Endothelial cell (in vitro differentiated cells): ENCODE measurements around the gene DNAJC4. TPM values are rescaled to one million over a fixed set of nuclear protein-coding genes. Genes with fewer than 3 reads are reported as not detected.
A peak's percentile ranks its signal among the peaks of the same experiment; 100 is the strongest.

Experiments
- DNase-seq: peaks from one replicate; pipeline ENCODE4 v3.0.0; 2021; ENCODE audit warnings: low spot score
- H3K27ac Mint-ChIP-seq: one replicate; pipeline ENCODE4 v1.8.0; 2021; ENCODE audit warnings: mixed read lengths, inconsistent platforms; ENCODE audit not compliant: unreplicated experiment
- H3K27me3 Mint-ChIP-seq: one replicate; pipeline ENCODE4 v1.8.0; 2021; ENCODE audit warnings: mild to moderate bottlenecking, moderate library complexity, mixed read lengths, inconsistent platforms; ENCODE audit not compliant: unreplicated experiment
- H3K36me3 Mint-ChIP-seq: one replicate; pipeline ENCODE4 v1.8.0; 2021; ENCODE audit warnings: mild to moderate bottlenecking, low read depth, mixed read lengths, inconsistent platforms; ENCODE audit not compliant: unreplicated experiment
- H3K4me1 Mint-ChIP-seq: one replicate; pipeline ENCODE4 v1.8.0; 2021; ENCODE audit warnings: mild to moderate bottlenecking, mixed read lengths, inconsistent platforms; ENCODE audit not compliant: unreplicated experiment
- H3K4me3 Mint-ChIP-seq: one replicate; pipeline ENCODE4 v1.8.0; 2021; ENCODE audit warnings: mild to moderate bottlenecking, mixed read lengths, inconsistent platforms; ENCODE audit not compliant: unreplicated experiment
- H3K9me3 Mint-ChIP-seq: one replicate; pipeline ENCODE4 v1.8.0; 2021; ENCODE audit warnings: mixed read lengths, inconsistent platforms; ENCODE audit not compliant: unreplicated experiment
- total RNA-seq: library from RNA; stranded (reverse); fragmentation: NEBNext Ultra II Directional; extraction: Animal tissue kit (Norgen Biotek cat#: 25700); gene quantifications from one replicate; pipeline ENCODE4 v1.2.1, GENCODE V29; 2021; ENCODE audit not compliant: unreplicated experiment
- TF ChIP-seq, protein P1 (sequence below): fragments of 200-600 bp; sonication (generic); IDR thresholded peaks from one replicate; pipeline ENCODE4 v1.5.0; 2021; ENCODE audit warnings: antibody characterized with exemption; ENCODE audit not compliant: unreplicated experiment

The DNAJC4 gene
- total RNA-seq, 1 donor from 2014 or later, result 38.0 TPM

DNA sequence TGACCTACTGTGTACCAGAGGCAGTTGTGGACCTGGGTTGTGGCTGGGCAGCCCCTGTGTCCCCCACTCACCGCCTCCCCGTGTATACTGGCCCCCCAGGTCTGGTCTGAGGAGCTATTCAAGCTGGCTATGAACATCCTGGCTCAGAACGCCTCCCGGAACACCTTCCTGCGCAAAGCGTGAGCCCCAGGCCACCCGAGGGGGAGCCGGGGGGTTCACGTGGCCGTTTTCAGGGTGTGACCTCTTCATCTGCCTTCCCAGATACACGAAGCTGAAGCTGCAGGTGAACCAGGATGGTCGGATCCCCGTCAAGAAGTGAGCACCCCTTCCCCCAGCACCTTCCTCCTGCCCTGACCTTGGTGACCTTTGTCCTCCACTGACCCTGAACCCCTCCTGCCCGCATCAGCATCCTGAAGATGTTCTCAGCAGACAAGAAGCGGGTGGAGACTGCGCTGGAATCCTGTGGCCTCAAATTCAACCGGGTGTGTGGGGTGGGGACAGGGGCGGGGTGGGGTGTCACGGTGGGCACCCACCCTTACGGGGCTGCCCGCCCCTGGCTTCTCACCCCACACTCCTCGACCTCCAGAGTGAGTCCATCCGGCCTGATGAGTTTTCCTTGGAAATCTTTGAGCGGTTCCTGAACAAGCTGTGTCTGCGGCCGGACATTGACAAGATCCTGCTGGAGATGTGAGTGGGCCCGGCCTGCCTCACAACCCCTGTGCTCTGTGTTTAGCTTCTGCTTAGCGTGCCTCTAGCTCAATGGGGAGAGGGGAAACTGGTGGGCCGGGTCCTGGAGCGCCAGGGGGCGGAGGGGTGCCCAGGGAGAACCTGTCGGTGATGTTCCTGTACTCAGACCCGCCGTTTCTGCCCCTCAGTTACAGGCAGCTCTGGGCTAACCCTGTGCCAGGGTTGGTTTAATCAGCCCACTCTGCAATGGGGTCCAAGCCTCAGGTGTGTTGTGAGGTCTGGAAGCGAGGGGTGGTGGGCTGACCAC is 25.1 kb downstream of the DNAJC4 start:
- TF ChIP-seq, protein P1, sequence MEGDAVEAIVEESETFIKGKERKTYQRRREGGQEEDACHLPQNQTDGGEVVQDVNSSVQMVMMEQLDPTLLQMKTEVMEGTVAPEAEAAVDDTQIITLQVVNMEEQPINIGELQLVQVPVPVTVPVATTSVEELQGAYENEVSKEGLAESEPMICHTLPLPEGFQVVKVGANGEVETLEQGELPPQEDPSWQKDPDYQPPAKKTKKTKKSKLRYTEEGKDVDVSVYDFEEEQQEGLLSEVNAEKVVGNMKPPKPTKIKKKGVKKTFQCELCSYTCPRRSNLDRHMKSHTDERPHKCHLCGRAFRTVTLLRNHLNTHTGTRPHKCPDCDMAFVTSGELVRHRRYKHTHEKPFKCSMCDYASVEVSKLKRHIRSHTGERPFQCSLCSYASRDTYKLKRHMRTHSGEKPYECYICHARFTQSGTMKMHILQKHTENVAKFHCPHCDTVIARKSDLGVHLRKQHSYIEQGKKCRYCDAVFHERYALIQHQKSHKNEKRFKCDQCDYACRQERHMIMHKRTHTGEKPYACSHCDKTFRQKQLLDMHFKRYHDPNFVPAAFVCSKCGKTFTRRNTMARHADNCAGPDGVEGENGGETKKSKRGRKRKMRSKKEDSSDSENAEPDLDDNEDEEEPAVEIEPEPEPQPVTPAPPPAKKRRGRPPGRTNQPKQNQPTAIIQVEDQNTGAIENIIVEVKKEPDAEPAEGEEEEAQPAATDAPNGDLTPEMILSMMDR, result no peak
- Mint-ChIP-seq H3K4me1 (peaks cover 10% of the 10 kb centered on the region), H3K36me3 (peaks cover 16% of the 10 kb centered on the region), H3K27ac (no peak overlapping the region), H3K27me3 (peaks cover 17% of the 10 kb centered on the region), H3K4me3 (no peak overlapping the region), H3K9me3 (no peaks in the 10 kb centered on the region)
- no peak for DNase-seq

DNA sequence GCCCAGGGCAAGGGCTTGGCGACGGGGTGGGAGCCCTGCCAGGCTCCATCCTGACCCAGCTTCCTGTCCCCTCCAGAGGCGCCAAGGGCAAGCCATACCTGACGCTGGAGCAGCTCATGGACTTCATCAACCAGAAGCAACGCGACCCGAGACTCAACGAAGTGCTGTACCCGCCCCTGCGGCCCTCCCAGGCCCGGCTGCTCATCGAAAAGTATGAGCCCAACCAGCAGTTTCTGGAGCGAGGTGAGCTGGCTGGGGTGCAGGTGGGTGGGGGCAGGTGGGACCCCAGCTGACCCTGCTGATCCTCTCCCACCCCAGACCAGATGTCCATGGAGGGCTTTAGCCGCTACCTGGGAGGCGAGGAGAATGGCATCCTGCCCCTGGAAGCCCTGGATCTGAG is 26.0 kb downstream of the DNAJC4 start:
- Mint-ChIP-seq H3K27ac (no peak overlapping the region), H3K27me3 (peaks cover 17% of the 10 kb centered on the region), H3K4me1 (peaks cover 10% of the 10 kb centered on the region), H3K4me3 (no peak overlapping the region), H3K36me3 (peaks cover 17% of the 10 kb centered on the region), H3K9me3 (no peaks in the 10 kb centered on the region)
- no peak for DNase-seq
- TF ChIP-seq, protein P1, result no peak

DNA sequence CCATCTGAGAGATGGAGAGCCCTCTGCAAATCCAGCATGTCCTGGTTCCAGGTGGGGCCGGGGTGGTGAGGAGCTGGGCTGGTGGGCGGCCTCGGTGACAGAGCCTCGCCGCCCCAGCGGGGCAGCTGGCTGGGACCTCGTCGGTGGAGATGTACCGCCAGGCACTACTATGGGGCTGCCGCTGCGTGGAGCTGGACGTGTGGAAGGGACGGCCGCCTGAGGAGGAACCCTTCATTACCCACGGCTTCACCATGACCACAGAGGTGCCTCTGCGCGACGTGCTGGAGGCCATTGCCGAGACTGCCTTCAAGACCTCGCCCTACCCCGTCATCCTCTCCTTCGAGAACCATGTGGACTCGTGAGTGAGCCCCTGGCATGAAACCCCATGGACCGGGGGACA is 28.0 kb downstream of the DNAJC4 start:
- no peak overlapping the region for H3K27ac Mint-ChIP-seq
- H3K4me3 Mint-ChIP-seq, result no peak overlapping the region
- H3K4me1 Mint-ChIP-seq, result peaks cover 11% of the 10 kb centered on the region
- TF ChIP-seq, protein P1, result no peak
- H3K9me3 Mint-ChIP-seq, result no peaks in the 10 kb centered on the region
- peaks cover 16% of the 10 kb centered on the region for H3K27me3 Mint-ChIP-seq
- DNase-seq, result no peak
- H3K36me3 Mint-ChIP-seq, result peaks cover 20% of the 10 kb centered on the region

DNA sequence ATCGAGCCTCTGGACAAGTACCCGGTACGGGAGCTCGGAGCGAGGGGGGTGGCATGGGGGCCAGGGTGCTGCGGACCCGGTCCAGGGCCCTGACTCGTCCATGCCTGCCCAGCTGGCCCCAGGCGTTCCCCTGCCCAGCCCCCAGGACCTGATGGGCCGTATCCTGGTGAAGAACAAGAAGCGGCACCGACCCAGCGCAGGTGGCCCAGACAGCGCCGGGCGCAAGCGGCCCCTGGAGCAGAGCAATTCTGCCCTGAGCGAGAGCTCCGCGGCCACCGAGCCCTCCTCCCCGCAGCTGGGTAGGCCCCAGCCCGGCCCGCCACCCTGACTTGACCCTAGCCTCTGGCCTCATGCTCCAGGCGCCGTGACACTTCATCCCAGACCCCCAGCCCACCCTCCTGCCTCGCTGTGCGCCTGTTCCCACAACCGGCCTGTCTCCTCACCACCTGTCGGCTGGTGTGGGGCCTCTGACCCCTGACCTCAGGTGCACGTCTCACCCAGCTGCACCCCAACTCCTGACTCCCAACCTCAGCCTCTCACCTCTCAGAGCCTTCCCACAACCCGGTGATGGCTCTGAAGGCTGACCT is 28.7 kb downstream of the DNAJC4 start:
- Mint-ChIP-seq H3K4me3 (peak overlapping the region; percentile 71), H3K36me3 (peaks cover 20% of the 10 kb centered on the region)

More for the DNA sequence above, 28.7 kb downstream of the DNAJC4 start:
- Mint-ChIP-seq H3K9me3 (no peaks in the 10 kb centered on the region), H3K4me1 (peaks cover 5% of the 10 kb centered on the region), H3K27me3 (peaks cover 12% of the 10 kb centered on the region), H3K27ac (no peak overlapping the region)
- TF ChIP-seq, protein P1, result no peak
- no peak for DNase-seq
